Glomerular visceral epithelial cell (primary cell): Measurements from ENCODE around the gene BRIP1.

Experiments used
- DNase-seq: peaks from one replicate; pipeline ENCODE4 v3.0.0-alpha.2; 2016; ENCODE audit errors: extremely low spot score

The BRIP1 gene

DNA sequence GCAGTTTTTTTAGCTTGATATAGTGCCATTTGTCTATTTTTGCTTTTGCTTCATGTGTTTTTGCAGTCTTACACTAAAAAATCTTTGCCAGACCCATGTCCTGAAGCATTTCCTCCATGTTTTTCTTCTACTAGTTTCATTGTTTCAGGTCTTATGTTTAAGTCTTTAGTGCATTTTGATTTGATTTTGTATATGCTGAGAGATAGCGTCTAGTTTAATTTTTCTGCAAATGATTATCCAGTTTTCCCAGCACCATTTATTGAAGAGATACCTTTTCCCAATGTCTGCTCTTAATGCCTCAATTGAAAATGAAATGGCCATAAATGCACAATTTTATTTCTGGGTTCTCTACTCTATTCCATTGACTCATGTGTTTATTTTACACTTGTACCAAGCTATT is 231.5 kb downstream of the BRIP1 start:
- no peak for DNase-seq
